Embryonic facial prominence (tissue), 1 donor: ENCODE measurements around the gene GPR78.

Experiments
- DNase-seq: peaks from one replicate; pipeline ENCODE4 v3.0.0-alpha.2; 2016; ENCODE audit errors: extremely low spot score

Gene GPR78

GRCh38 chr4:8600266-8600665 lies 20.1 kb downstream of the GPR78 start:
- no peak for DNase-seq

- no peak for DNase-seq
Measured at GRCh38 chr4:8600686-8601085, 20.5 kb downstream of the GPR78 start.

- no peak for DNase-seq
Measured at GRCh38 chr4:8601086-8601485, 20.9 kb downstream of the GPR78 start.

- no peak for DNase-seq
Measured at GRCh38 chr4:8601556-8601955, 21.4 kb downstream of the GPR78 start.

GRCh38 chr4:8602686-8603430 lies 22.7 kb downstream of the GPR78 start:
- no peak for DNase-seq

GRCh38 chr4:8603931-8604330 lies 23.7 kb downstream of the GPR78 start:
- no peak for DNase-seq

- DNase-seq, result no peak
Measured at GRCh38 chr4:8605289-8605688, 25.1 kb downstream of the GPR78 start.

GRCh38 chr4:8606476-8606875 lies 26.3 kb downstream of the GPR78 start:
- no peak for DNase-seq

GRCh38 chr4:8606966-8607365 lies 26.8 kb downstream of the GPR78 start:
- no peak for DNase-seq

- peak; percentile 13 for DNase-seq
Measured at GRCh38 chr4:8607603-8608481, 27.6 kb downstream of the GPR78 start.

- no peak for DNase-seq
Measured at GRCh38 chr4:8608714-8609391, 28.7 kb downstream of the GPR78 start.

GRCh38 chr4:8609406-8609805 lies 29.2 kb downstream of the GPR78 start:
- no peak for DNase-seq

- DNase-seq, result no peak
Measured at GRCh38 chr4:8609824-8610350, 29.7 kb downstream of the GPR78 start.

- DNase-seq, result no peak
Measured at GRCh38 chr4:8610858-8611616, 30.8 kb downstream of the GPR78 start.

- DNase-seq, result no peak
Measured at GRCh38 chr4:8612646-8613045, 32.5 kb downstream of the GPR78 start.

GRCh38 chr4:8613421-8614364 lies 33.5 kb downstream of the GPR78 start:
- no peak for DNase-seq

GRCh38 chr4:8614365-8615193 lies 34.4 kb downstream of the GPR78 start:
- no peak for DNase-seq

GRCh38 chr4:8615366-8615765 lies 35.2 kb downstream of the GPR78 start:
- no peak for DNase-seq
